ENCODE data around the gene AKIRIN1. TPM values are rescaled to one million over a fixed set of nuclear protein-coding genes. Genes with fewer than 3 reads are reported as not detected.

AKIRIN1 gene
- total and polyA plus RNA-seq, 10 of the 15 experiments (the other 5 are each of a cell fraction or from before 2014, with no cell fraction given), result 7.5 to 72.3 (median 50.4) TPM

- TF ChIP-seq CUX1 (IDR thresholded peaks at IDR 0.05; ENCODE audit: insufficient replicate concordance, low read depth, low read length), result no peak
- no peak for TF ChIP-seq SPI1 (IDR thresholded peaks at IDR 0.05; ENCODE audit: borderline replicate concordance, insufficient read depth, low read depth, low read length)
- TF ChIP-seq EZH2 (IDR thresholded peaks at IDR 0.05; ENCODE audit: borderline replicate concordance, control insufficient read depth, low read depth, low read length), result no peak
- TF ChIP-seq DPF2 (IDR thresholded peaks at IDR 0.05), result no peak
- no peak for TF ChIP-seq LARP7 (IDR thresholded peaks at IDR 0.05)
- TF ChIP-seq, protein P1, sequence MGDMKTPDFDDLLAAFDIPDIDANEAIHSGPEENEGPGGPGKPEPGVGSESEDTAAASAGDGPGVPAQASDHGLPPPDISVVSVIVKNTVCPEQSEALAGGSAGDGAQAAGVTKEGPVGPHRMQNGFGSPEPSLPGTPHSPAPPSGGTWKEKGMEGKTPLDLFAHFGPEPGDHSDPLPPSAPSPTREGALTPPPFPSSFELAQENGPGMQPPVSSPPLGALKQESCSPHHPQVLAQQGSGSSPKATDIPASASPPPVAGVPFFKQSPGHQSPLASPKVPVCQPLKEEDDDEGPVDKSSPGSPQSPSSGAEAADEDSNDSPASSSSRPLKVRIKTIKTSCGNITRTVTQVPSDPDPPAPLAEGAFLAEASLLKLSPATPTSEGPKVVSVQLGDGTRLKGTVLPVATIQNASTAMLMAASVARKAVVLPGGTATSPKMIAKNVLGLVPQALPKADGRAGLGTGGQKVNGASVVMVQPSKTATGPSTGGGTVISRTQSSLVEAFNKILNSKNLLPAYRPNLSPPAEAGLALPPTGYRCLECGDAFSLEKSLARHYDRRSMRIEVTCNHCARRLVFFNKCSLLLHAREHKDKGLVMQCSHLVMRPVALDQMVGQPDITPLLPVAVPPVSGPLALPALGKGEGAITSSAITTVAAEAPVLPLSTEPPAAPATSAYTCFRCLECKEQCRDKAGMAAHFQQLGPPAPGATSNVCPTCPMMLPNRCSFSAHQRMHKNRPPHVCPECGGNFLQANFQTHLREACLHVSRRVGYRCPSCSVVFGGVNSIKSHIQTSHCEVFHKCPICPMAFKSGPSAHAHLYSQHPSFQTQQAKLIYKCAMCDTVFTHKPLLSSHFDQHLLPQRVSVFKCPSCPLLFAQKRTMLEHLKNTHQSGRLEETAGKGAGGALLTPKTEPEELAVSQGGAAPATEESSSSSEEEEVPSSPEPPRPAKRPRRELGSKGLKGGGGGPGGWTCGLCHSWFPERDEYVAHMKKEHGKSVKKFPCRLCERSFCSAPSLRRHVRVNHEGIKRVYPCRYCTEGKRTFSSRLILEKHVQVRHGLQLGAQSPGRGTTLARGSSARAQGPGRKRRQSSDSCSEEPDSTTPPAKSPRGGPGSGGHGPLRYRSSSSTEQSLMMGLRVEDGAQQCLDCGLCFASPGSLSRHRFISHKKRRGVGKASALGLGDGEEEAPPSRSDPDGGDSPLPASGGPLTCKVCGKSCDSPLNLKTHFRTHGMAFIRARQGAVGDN (IDR thresholded peaks at IDR 0.05), result no peak
- TF ChIP-seq, protein P2, sequence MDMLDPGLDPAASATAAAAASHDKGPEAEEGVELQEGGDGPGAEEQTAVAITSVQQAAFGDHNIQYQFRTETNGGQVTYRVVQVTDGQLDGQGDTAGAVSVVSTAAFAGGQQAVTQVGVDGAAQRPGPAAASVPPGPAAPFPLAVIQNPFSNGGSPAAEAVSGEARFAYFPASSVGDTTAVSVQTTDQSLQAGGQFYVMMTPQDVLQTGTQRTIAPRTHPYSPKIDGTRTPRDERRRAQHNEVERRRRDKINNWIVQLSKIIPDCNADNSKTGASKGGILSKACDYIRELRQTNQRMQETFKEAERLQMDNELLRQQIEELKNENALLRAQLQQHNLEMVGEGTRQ (IDR thresholded peaks at IDR 0.05; ENCODE audit: borderline replicate concordance, low read depth, low read length), result no peak
- TF ChIP-seq, protein P3, sequence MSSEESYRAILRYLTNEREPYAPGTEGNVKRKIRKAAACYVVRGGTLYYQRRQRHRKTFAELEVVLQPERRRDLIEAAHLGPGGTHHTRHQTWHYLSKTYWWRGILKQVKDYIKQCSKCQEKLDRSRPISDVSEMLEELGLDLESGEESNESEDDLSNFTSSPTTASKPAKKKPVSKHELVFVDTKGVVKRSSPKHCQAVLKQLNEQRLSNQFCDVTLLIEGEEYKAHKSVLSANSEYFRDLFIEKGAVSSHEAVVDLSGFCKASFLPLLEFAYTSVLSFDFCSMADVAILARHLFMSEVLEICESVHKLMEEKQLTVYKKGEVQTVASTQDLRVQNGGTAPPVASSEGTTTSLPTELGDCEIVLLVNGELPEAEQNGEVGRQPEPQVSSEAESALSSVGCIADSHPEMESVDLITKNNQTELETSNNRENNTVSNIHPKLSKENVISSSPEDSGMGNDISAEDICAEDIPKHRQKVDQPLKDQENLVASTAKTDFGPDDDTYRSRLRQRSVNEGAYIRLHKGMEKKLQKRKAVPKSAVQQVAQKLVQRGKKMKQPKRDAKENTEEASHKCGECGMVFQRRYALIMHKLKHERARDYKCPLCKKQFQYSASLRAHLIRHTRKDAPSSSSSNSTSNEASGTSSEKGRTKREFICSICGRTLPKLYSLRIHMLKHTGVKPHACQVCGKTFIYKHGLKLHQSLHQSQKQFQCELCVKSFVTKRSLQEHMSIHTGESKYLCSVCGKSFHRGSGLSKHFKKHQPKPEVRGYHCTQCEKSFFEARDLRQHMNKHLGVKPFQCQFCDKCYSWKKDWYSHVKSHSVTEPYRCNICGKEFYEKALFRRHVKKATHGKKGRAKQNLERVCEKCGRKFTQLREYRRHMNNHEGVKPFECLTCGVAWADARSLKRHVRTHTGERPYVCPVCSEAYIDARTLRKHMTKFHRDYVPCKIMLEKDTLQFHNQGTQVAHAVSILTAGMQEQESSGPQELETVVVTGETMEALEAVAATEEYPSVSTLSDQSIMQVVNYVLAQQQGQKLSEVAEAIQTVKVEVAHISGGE (CRISPR knock-in tag; IDR thresholded peaks at IDR 0.05), result no peak
- no peak for TF ChIP-seq BMI1 (IDR thresholded peaks at IDR 0.05; ENCODE audit: borderline replicate concordance)
- TF ChIP-seq ZNF384 (IDR thresholded peaks at IDR 0.05; ENCODE audit: borderline replicate concordance, low read depth, low read length), result no peak
- no peak for TF ChIP-seq RB1 (IDR thresholded peaks at IDR 0.05; ENCODE audit: borderline replicate concordance)
- TF ChIP-seq CEBPZ (IDR thresholded peaks at IDR 0.05; ENCODE audit: low read depth, low read length), result no peak
Measured at GRCh38 chr1:38962113-38962512, 29.0 kb upstream of the AKIRIN1 start (continued).
